ENCODE measurements around the gene TMEM179.

DNA sequence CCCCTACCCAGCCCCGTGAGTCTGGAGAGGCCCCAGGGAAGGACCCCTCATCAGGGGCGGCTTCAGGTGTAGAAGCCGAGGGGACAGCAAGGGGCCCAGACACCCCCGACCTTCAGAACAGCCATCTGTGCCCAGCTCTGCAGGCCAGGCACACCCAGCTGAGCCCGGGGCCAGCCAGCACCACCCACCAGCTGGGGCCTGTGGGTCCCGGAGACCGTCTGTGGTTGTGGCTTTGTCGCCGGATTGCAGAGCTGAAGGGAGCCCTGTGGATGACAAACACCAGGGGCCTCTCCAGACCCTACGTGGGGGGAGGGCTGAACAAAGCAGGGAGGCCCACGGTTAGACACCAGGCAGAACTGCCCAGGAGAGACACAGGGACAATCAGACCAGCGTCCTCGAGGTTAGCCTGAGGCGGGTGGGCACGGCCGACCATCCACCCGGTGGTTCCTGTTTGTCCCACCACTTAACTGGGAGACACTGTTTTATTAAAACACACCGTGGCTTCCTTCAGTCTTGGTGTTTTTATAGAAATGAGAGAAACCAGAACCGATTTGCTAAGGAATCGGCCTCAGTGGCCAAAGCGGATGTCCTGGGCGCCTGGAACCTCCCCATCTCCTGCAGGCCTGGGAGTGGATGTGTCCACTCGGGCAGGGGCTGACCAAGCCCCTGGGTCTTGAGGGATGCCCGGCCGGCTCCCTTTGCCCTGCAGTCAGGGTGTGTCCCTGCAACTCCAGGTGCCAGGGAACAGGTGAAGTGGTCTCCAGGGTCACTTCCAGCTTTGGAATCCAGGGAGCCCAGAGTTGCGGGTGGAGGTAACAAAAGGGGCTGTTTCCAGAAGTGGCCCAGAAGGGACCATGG, 15.0 kb downstream of the TMEM179 start:
- TF ChIP-seq POLR2A (IDR thresholded peaks at IDR 0.05; ENCODE audit: low read depth, low read length) (no peak), CTCF (IDR thresholded peaks at IDR 0.05; ENCODE audit: extremely low read depth in 1 of 2, insufficient read depth in 1 of 2, low read depth in 1 of 2, low read length in 2 of 2) (no peak), MYC (IDR thresholded peaks at IDR 0.05; ENCODE audit: low read depth, low read length) (no peak), MAX (IDR thresholded peaks at IDR 0.05; ENCODE audit: insufficient read depth, insufficient read length) (no peak), EZH2 (IDR thresholded peaks at IDR 0.05; ENCODE audit: borderline replicate concordance, low read depth, low read length, severe bottlenecking) (no peak), POLR2AphosphoS5 (IDR thresholded peaks at IDR 0.05; ENCODE audit: insufficient read depth, low read depth, low read length) (no peak), GATA2 (IDR thresholded peaks at IDR 0.05; ENCODE audit: insufficient read depth, insufficient read length, low read depth, low read length) (no peak), JUN (IDR thresholded peaks at IDR 0.05; ENCODE audit: borderline replicate concordance, insufficient read depth, insufficient read length, low read depth) (no peak)

Data from endothelial cell of umbilical vein (primary cell).